Stimulated activated CD4-positive, alpha-beta T cell treated with anti-CD3 and anti-CD28 coated beads, TNF-alpha, amount 100 ng/mL, for 24 hours (primary cell): ENCODE results near the gene RNU1-2.
"Not testable (repeated sequence)": the region's sequence is repeated elsewhere in the genome, so short reads cannot be mapped to it uniquely, and the experiment has no call there.

Source experiments
- DNase-seq, 3 experiments: peaks; one replicate each; pipeline ENCODE4 v3.0.0-alpha.2; 2020; ENCODE audit warnings: low read depth in 3 of 3

The RNU1-2 gene

GRCh38 chr1:16925635-16926490 is 30.1 kb downstream of the RNU1-2 start:
- DNase-seq = no peak

- no peak for DNase-seq
Measured at GRCh38 chr1:16926491-16927073, 30.8 kb downstream of the RNU1-2 start.

- no peak for DNase-seq
Measured at GRCh38 chr1:16927256-16927655, 31.5 kb downstream of the RNU1-2 start.

GRCh38 chr1:16927711-16928485 is 32.1 kb downstream of the RNU1-2 start:
- DNase-seq = no peak

- DNase-seq = not testable (repeated sequence)
Measured at GRCh38 chr1:16929146-16930041, 33.6 kb downstream of the RNU1-2 start.

GRCh38 chr1:16931206-16931934 is 35.6 kb downstream of the RNU1-2 start:
- not testable (repeated sequence) for DNase-seq

GRCh38 chr1:16933945-16934344 is 38.2 kb downstream of the RNU1-2 start:
- not testable (repeated sequence) for DNase-seq

- DNase-seq = not testable (repeated sequence)
Measured at GRCh38 chr1:16936580-16936979, 40.8 kb downstream of the RNU1-2 start.

- no peak for DNase-seq
Measured at GRCh38 chr1:16938351-16939321, 42.9 kb downstream of the RNU1-2 start.

- DNase-seq = not testable (repeated sequence)
Measured at GRCh38 chr1:16939386-16940180, 43.8 kb downstream of the RNU1-2 start.

- no peak for DNase-seq
Measured at GRCh38 chr1:16944038-16944437, 48.3 kb downstream of the RNU1-2 start.

GRCh38 chr1:16945512-16945911 is 49.7 kb downstream of the RNU1-2 start:
- not testable (repeated sequence) for DNase-seq
